Stimulated activated CD8-positive, alpha-beta memory T cell treated with anti-CD3 and anti-CD28 coated beads, Interleukin-7, amount 100 ng/mL, for 48 hours (primary cell): ENCODE results near the gene TSKU.
A peak's percentile ranks its signal among the peaks of the same experiment; 100 is the strongest.

Experiments used
- DNase-seq, 2 donors: peaks; one replicate each; pipeline ENCODE4 v3.0.0-alpha.2; 2020; ENCODE audit warnings: low read depth in 1 of 2; ENCODE audit errors: extremely low read depth in 1 of 2

TSKU gene

DNA sequence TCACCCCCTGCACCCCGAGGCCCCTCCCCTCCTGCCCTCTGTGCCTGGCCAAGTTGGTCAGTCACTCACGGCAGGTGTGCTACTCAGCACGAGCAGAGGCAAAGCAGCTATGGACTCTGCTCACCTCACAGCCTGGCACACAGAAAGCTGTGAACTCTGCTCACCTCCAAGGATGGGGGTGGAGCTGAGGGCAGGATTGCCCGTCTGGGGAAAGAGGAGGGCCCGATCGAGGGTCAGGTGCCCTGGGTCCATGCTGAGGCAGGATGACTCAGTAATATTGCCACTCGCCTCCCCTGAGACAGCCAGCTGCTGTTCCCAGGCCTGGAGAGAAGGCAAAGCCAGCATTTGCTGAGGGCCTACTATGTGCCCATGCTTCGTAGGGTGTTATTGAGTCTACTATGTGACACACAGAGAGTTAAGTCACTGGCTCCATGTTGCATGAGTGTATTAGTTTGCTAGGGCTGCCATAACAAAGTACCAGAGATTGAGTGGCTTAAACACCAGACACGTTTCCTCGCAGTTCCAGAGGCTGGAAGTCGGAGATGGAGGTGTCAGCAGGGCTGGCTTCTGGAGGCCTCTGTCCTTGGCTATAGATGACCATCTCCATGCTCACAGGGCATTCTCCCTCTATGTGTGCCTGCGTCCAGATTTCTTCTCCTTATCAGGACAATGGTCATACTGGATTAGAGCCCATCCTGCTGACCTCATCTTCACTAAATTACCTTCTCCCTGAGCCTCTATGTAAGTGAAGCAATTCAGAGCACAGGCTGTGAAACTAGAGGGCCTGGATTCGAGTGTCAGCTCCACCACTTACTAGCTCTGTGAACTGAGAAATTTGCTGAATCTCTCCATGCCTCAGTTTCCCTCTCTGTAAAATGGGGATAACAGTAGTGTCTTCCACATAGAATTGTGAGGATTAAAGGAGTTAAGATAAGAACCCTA is 13.2 kb upstream of the TSKU start:
- no peak for DNase-seq

DNA sequence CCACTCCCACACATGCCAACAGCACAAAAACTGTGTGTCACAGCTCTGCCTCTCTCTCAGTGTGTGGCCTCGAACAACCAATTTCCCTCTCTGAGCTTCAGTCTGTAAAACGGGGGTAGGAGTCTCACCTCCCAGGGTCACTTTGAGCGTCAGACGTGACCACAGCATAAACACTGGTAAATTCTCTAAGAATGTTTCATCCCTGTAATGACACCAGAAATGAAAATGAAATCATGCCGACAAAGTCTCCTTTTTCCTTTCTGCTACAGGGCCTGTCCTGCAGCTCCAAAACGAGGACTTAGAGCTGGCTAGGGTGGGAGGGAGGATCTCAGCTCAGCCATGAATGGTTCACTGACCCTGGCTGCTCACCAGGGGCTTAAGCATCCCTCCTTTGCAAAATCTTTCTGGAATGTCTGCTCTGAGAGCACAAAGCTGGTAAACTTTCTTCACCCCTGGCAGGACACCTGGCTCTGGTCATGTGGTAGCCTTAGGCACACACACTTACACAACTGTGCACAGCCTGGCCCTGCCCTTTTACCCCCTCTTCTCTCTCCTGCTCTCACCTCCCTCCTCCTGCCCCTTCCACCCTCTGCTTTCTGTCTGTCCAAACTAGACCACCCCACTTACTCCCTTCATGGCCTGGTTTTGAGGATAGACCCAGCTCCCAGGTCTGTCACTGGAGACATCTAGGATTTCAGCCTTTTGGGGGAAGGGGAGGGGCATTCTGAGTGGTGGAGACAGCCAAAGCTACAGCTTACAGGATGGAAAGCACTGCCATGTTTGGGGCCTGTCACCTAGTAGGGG is 12.3 kb upstream of the TSKU start:
- DNase-seq, result no peak

DNA sequence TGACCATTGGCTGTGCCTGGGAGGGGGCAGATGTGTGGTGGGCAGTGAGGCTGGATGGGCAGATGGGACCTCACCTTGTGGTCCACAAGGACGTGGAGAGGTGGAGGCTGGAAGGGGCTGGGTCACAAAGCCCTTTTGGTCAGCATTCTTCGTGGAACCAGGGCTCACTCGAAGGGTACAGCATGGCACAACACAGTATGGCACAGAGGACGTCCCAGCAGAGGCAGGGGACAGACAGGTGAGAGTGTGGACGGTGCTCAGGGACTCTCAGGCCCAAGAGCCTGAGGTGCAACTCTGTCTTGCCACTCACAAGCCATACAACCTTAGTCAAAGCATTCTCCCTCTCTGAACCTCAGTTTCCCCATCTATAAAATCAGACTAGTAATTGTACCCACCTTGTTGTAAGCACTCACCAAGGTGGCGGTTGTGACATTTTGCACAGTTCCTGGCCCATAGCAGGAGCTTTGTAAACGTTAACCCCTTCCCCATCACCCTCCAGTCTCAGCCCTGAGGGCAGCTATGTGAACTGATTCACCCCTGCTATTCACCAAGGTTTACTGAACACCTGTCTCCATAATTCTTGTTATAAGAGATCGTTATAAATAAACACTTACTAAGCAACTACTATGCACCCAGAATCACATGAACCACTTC is 11.6 kb upstream of the TSKU start:
- no peak for DNase-seq

DNA sequence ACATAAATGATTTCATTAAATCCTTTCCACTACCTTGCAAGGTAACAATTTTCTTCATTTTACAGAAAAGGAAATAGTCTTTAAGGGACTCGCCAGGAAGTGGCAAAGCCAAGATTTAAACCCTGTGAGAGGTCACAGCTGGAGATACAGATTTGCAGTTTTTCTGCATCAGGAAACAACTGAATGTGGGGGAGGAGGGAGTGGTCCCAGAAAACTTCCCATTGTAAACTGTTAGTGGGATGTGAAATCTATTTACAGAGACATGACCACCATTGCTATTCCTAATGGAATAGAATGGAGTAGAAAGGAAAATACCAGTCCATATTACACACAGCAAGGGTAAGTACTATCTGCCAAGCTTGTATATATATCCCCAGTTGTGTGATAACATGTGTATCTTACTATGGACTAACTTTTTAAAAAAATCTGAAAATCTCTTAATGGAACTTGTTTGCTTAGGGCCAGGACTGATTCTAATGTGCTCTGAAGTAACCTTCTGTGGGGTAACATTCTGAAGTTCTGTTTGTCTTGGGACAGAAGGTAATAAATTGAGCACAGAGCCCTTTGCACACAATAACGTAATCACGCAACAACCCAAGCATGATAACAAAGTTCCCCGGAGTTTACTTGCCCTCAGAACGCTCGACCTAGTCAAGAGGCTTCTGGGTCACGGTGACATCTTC is 10.9 kb upstream of the TSKU start:
- DNase-seq, result no peak

DNA sequence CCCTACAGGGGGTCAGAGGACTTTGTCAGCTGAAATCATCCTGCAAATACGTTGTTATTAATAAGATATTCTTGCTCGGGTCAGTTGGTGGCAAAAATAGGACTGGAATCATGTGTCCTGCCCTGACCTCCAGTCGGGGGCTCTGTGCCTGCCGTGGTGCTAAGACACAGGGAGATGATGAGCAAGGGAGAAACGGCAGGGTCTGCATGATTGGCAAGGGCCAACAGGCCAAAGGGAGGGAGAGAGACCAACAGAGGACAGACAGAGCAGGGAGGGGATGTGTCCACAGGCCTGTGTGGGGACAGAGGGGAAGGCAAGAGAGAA is 10.4 kb upstream of the TSKU start:
- no peak for DNase-seq

DNA sequence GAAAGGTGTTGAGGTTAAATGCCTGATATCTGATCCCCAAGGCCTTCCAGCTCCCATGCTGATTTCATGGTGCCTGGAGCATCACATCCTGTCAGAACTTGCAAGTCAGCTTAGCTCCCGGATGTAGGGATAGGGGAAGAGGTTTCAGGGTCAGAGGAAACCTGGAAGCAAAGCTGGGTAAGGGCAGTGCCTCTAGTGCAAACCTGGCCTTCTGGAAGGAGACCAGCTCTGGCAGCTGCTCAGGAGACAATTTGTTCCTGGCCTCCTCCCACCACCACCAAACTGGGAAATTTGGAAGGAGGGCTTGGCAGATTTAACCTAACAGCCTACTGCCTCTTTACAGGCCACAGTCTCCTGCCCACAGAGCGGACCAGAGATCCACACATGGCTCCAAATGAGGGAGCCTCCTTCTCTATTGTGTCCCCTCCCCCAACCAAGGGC is 9.2 kb upstream of the TSKU start:
- no peak for DNase-seq

DNA sequence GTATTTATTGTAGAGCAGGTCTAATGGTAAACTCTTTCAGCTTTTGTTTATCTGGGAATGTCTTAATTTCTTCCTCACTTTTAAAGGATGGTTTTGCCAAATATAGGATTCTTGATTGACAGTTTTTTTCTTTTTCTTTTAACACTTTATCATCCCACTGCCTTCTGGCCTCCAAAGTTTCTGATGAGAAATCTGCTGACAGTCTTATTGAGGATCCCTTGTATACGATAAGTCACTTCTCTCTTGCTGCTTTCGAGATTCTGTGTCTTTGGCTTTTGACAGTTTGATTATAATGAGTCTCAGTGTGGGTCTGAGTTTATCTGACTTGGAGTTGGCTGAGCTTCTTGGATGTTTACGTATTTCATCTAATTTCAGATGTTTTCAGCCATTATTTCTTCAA is 6.7 kb upstream of the TSKU start:
- no peak for DNase-seq

DNA sequence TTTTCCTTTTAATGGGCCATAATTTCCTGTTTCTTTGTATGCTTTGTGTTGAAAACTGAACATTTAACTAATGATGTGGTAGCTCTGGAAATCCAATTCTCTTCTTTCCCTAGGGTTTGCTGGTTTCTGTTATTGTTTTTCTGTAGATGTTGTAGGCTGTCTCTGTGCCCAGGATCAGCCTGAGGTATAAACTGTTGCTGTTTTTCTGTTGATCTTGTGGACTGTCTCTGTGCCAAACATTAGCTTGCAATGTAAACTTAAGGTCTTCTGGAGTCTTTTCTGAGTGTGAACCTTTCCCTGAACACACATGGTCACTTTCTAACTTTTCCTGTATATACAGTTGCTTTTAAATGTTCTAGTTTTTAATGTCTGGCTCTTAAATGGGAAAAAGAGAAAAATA is 5.9 kb upstream of the TSKU start:
- no peak for DNase-seq

DNA sequence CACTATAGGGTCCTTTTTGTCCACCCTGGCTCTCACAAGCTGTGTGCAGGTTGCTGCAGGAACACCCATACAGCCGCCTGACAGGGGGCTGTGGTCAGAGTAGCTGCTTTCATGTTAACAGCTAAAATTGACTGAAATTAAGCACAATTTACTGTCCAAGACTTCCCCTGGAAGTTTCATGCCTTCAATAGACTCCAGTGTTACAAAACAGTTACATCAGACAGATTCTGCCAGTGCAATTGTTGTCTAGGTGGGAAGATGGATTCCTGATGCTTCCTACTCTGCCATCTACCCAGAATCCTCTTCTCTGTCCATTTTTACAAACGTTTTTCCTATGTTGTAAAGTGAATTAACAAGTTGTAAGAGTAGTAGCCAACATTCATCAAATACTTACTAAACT is 5.3 kb upstream of the TSKU start:
- no peak for DNase-seq

DNA sequence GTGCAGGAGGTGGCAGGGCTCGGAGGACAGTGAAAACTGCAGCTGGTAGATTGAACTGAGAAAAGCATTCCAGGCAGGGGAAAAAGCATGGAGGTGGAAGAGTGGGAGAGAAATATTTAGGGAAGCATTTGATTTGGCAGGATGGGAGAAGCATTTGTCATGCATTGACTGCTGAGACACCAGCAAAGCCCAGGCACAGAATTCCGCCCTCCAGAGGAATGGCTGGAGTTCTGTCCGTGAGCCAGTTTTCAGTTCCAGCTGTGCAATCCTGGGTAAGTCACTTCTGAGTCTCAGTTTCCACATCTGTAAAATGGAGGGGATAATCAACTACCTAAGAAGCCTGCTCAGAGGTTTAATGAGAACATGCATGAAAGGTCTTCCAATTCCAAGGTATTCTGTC is 4.3 kb upstream of the TSKU start:
- no peak for DNase-seq

DNA sequence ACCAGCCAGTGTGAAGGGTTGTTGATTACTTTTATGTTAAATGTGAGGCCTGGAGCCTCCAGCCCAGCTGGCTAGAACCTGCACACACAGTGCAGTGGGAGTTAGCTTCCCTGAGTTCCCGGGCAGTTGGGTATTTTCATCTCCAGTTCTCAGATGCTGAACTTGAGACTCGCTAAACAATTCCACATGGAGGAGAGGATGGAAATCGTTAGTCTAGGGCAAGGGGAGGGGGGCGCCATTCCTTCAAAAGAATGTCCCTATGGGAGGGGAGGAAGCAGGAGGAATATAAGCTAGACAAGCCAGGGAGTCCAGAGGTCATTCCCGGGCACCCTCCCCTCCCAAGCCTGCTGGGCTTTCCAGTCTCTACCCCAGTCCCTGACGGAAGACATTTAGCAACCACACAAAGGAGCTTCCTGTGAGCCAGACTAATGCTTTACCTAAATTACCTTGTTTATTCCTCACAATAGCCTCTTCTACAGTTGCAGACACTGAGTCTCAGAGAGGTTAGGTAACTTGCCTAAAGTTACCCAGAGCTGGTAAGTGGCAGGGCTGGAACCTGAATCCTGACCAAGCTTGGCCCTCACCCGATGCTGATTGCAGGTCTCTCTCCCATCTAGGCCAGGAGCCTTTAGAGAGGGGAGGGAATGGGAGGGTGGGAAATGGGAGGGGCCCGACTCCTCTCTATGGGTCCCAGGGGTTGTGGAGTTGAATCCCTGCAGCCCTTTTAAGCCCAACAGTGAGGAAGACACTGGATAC is 1.9 kb upstream of the TSKU start:
- DNase-seq, result no peak

DNA sequence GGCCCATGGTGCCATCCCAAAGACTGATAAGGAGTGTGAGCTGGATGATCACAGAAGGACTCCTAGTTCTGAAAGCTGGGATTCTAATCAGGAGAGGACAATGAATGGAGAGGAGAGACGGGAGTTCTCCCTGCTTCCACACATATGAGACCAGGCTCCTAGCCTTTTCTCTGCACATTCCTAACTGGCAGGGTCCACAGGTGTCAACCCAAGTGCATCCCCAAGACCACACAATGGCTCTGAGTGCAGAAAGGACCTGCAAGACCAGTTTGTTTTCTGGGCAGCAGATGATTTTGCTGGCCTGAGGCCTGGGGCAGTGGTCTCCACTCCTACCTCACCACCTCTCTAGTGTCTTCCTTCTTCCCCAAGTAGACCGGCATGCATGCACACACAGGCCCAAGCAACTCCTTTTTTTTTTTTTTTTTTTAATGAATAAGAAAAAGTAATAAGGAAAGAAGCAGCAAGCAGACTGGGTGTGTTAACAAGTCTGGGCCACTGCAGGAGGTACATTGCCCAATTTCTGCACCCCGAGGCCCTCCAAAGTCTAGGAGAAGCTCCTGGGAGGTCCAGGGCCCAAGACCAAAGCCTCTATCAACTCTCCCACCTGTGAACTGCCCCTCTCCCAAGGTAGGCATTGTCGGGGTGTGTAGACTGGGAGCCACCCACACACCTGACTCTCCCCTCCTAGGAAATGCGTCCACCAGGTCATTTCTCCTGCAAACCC is 1.2 kb upstream of the TSKU start:
- DNase-seq, result no peak

DNA sequence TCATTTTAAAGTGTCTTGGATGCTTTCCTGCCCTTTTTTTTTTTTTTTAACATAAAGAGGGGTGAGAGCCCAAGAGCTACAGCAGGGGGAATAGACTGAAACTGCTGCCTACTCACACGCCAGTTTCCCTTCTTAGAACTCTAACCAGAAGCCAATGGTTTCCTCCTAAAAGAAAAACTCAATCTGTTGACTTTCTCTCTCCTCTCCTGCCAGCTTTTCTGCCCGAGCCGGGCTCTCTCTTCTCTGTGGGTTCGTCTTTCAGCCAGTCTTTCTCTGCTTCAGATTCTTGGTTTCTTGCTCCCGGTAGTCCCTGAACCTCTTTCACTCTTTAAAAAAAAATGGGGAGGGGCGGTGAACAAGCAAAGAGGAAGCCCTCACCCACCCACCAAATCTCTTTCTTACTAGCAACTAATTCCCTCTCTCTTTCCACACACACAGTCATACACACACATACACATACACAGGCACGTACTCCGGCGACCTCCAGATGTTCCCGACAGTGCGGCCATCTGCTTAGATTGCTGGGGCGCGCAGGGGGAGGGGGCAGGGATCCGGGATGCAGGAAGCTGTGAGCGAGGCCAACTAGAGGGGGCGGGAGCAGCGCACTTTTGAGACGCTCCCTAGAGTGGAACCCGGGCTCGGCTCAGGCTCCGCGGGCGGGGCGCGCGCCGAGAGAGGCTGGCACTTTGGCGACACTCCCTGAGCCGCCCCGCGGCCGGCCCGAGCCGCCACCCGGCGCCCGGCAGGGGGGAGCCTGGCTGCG is 444 bp upstream of the TSKU start:
- DNase-seq, result peak in 1 of 2 donors; percentile 64

DNA sequence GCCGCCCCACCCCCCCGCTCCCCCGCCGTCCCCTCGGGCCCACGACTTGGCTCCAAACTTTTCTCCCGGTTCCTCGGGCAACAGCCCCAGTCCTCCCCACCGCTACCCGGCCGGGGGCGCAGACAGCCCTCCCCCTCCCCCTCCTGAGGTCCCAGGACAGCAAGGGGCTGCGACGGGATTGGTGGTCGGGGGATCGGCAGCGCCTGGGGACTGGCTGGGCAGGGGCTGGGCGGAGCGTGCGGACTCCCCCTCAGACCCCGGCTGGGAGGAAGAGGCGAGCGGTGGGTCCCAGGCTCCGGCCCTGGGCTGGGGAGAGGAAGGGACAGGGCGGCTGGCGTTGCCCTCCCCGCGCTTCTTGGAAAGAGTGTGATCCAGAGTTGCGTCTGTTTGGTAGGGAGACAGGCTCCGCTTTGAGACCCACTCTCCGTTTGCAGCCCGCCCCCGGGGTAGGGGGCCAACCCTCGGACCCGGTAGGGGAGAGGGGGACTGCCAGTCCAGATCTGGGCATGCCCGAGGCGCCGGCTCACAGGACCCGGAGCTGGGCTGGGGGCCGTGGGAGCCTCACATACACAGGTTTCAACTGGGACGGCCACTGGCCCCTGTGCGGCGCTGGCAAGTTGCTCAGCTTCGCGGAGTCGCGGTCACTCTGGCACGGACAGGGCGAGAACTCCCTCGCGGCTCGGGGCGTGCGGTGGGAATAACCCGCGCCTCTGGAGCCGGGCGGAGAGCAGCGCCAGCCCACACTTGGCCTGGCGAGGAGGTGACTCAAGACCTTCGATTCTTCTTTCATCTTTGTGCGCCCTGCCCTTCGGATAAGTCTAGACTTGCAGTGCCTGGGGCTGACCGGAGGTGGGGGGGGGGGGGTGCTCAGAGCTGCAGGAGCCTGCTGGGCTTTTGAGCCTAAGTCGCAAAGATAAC is 999 bp downstream of the TSKU start:
- no peak for DNase-seq

DNA sequence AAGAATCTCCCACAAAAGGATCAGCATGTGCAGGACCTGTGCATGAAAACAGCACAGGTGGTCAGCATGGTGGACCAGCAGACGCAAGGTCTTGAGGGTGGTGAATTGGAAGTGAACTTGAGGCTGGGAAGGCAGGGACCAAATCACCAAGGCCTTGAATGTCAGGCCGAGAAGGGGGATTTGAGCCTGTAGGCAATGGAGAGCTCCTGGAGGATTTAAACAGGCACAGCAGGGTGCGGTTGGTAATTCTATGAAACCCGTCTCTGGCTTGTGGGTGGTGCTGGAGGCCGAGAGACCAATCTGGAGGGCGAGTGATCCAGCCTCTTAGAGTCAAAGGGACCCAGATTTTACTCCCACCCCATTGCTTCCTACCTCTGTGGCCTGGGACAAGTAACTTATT is 2.4 kb downstream of the TSKU start:
- DNase-seq, result no peak

DNA sequence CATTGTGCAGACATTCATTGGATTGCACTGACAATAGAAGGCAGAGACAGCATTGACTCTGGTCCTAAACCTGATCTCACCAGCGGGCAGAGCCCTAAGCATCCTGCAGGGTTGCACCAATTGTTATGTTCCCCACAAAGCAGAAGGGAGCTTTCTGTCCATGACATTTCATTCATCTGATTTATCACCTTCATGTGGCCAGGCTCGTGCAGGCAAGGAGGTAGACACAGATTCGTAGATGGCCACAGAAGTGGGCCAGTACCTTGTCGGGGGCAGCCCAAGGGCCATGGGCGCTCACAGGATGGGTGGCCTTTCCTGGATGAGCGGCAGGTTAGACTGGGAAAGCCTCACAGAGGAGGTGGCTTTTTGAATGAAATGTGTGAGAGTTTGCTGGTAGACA is 2.9 kb downstream of the TSKU start:
- DNase-seq, result no peak

DNA sequence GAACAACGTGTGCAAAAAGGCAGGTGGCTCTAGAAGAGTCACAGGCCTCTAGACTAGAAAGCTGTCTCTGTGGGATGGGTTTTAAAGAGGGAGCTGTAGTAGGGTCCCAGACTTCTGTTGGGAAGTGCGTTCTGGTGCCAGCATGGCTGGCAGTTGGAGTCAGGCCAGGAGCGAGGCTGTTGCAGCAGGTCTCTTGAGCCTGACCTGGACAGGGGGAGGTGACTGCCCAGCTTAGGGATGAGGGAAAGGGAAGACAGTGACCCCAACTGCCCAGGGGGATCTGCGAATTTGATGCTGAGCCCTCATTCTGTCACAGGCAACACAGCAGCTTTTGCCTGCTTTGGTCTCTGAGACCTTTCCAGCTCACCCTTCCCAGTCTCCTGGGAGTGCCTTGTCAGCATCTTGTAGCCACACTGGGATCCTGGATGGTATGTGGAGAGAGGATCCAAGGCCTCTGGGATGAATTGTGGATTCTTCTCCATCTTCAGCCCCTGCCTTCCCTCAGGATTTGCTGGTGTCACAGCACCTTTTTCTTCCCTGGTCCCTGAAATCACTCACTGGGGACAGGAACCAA is 3.4 kb downstream of the TSKU start:
- no peak for DNase-seq

DNA sequence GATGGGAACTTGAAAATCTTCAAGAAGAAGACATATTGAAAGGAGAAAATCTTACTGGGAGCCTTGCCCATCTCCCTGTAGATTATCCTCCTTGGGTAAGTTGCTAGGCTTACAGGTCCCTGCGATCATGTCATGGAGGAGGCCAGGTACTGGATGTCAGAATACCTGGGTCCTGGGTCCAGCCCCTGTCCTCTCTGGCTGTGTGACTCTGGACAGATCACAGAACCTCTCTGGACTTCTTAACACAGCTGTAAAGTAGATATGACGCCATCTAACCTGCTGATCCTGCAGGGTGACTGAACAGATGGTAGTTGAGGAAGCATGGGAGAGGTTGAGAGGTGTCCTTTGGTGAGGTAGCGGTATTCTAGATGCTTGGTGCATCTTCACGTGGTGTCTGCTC is 4.1 kb downstream of the TSKU start:
- no peak for DNase-seq
